Measurements from ENCODE around the gene NUFIP2.
A peak's percentile ranks its signal among the peaks of the same experiment; 100 is the strongest.
"Not testable (repeated sequence)": the region's sequence is repeated elsewhere in the genome, so short reads cannot be mapped to it uniquely, and the experiment has no call there.

The NUFIP2 gene

DNA sequence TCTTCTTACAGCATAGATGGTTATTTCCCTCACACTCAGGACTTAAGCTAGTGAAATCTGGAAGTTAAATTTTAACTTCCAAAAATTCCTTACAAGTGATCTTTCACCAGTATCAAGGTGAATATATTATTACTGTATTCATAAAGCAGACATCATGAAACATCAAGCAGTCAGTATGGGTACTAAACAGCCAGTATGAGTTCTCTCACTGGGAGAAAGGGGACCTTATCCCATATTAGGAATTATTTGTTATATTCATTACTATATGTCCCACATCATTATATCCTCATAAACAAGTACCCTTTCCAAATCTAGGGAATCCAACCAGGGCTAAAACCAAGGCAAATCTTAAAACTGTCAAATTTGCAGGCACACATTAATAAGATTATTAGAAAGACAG is 15.3 kb downstream of the NUFIP2 start:
- DNase-seq, result no peak

DNA sequence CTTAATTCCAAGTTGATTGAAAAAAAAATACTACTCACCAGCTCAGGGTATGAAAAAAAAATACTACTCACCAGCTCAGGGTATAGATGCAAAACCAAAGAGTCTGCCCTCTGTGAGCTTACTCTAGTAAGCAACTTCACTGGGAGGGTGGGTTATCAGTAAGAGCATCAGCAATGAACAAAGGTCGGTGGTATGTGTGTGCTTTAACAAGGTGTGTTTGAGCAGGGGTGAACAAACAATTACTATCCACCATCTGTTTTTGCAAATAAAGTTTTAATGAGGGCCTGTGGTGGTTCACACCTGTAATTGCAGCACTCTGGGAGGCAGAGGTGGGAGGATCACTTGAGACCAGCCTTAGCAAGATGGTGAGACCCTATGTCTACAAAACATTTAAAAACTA is 20.0 kb downstream of the NUFIP2 start:
- no peak for DNase-seq

GRCh38 chr17:29271980-29272379 is 22.0 kb downstream of the NUFIP2 start:
- DNase-seq, result not testable (repeated sequence)

- DNase-seq, result no peak
Observed at GRCh38 chr17:29263916-29264315, 30.0 kb downstream of the NUFIP2 start.

GRCh38 chr17:29257756-29258155 is 36.2 kb downstream of the NUFIP2 start:
- peak; percentile 36 for DNase-seq

DNA sequence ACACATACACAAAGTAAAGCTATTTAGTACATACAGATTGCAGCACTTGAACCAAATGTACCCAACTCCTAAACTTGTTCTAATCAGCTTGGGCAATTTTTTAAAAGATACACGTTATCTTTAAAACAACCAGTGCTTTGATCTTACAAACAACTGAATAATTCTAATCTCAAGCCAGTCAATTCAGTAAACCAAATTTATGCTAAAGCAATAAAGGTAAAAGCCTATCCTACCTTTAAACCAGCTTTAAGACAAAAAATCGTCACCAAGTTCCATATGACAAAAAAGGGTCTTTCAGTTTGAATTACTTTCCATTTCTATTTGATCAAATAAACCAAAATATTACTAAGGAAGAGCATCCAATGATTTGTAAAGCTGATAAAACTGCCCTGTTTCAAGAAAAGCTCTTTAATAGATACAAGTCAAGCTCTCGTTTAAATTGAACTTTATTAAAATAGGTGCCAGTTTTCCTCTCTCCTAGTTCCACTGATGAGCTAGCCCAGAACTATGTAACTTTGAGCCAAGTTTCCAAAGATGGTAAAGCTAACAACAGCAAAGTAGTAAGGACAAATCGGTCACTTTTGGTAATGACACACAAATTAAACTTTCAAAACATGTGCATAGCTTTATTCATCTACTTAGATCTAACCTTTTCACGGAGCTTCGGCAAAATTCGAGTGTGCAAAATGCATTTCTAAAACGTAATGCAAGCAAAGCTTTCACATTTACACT is 37.0 kb downstream of the NUFIP2 start:
- DNase-seq, result no peak

GRCh38 chr17:29255926-29256522 is 37.9 kb downstream of the NUFIP2 start:
- DNase-seq, result no peak

DNA sequence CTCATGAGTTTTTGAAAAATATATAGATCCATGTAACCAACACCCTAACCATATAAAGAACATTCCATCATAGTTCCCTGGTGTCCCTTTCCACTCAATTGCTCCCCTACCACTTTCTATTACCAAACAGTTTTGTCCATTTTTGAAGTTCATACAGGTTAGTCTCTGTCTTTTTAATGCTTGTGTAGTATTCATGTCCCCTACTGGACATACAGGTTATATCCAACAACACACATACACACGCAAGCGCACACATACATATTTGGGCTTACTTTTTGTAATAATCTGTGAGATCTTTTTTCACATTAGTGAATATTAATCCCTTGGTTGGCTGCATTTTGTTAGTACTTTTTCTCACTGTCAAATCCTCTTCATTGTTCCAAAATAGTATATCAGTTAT is 40.9 kb downstream of the NUFIP2 start:
- DNase-seq, result no peak

DNA sequence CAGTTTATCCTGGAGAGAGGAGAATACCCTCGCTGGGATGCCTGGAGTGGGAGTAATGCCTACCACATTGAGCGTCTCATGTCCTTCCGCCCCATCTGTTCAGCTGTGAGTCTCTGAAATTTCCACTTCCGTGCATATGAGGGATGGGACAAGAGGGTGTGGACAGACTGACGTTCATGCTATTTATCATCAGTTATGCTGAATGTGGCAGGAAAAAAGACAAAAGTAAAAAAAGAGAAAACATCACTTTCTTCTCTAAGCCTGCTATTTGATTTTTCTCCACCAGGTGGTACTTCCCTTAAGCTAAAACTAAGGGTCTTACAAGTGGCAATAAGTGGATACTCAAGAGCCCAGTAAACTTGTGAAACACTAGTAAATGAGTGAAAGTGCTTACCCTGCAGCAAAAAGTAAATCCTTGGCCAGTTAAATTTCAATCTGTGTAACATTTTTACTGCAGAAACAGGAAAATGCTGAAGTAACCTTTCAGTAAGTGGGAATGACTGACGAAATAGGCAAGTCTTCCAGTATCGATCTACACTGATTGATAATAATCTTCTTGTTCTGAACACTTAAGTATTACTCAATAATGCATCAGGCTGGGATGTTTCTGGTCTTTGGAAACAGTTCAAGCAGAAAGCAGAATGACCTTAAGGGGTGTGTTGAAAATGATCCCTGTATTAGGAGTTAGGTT is 41.7 kb downstream of the NUFIP2 start:
- DNase-seq, result peak; percentile 69

DNA sequence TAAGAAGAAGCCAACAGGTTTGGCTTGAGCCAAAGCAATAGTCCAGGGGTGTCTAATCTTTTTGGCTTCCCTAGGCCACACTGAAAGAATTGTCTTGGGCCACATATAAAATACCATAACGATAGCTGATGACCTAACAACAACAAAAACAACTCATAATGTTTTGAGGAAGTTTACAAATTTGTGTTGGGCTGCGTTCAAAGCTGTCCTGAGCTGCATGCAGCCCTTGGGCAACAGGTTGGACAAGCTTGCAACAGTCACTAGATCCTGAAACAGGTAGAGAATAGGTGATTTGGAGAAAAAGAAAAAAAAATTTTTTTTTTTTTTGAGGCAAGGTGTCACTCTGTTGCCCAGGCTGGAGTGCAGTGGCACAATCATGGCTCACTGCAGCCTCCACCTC is 42.8 kb downstream of the NUFIP2 start:
- DNase-seq, result no peak

DNA sequence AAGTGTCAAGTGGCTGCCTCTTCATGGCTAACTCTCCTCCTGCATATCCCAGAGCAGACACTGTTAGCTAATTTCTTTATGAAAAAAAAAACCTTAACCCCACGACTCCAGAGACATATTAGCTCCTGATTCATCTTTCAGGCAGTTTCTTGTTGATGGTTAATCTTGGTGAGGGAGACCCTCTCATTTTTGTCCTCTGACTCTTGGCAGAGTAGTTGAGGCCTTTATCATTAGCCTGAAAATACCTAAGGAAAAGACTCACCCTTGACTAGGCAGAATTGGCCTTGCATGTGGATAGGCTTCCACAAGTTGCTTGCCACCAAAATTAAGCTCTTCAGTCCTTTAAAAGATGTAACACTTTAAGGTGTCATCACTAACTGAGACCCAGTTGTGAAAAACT is 43.3 kb downstream of the NUFIP2 start:
- DNase-seq, result no peak

- no peak for DNase-seq
Observed at GRCh38 chr17:29248845-29249244, 45.1 kb downstream of the NUFIP2 start.

- no peak for DNase-seq
Observed at GRCh38 chr17:29247219-29247618, 46.7 kb downstream of the NUFIP2 start.

- no peak for DNase-seq
Observed at GRCh38 chr17:29246628-29247027, 47.3 kb downstream of the NUFIP2 start, which contains the start of gene CRYBA1. Gene CRYBA1 (plus strand): TSS chr17:29246859. CDS start chr17:29246864, 5 bp downstream.

DNA sequence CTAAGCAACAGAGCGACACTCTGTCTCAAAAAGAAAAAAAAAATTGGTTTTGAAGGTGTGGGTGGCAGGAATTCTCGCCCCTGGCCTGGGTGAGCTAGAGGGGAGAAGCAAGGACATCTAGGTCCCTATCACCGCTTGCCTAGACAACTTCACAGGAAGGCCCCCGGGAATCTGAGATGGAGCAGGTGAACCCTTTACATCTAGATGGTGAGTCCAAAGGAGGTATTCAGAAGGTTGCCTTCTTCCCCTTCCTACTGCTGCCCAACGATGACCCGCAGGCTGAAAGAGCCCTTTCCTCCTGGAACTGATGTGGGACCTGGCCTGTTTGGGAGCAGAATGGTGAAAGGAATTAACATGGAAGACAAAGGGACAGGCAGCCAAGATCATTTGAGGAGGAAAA is 48.5 kb downstream of the NUFIP2 start:
- DNase-seq, result no peak

DNA sequence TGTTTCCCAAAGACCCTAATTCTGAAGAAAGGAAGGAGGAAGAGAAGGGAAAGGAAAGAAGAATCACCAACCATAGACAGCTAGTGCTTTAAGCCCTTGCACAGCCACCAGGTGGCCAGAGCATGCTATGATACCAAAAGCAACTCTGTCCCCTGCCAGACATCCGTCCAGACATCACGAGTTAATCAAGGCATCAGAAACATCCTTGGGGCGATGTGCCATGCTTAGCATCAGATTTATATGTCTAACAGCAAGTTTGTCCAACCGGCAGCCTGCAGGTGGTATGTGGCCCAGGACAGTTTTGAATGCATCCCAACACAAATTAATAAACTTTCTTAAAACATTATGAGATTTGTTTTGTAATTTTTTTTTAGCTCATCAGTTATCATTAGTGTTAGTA is 50.2 kb downstream of the NUFIP2 start:
- DNase-seq, result peak; percentile 59

DNA sequence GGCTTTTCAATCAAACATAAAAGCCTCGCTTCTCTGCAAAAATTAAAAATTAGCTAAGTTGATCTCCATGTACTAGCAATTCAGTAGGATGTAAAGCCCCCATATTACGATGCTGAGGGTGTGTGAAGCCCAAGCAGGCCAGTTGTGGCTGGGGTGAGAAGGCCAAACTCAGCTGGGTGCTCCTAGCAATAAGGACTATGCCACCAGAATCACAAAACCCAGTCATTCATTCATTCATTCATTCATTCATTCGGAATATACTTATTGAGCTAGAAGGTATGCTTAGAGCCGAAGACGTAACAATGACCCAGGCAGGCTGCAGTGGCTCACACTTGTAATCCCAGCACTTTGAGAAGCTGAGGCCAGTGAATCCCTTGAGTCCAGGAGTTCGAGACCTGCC is 51.2 kb downstream of the NUFIP2 start:
- DNase-seq, result no peak

DNA sequence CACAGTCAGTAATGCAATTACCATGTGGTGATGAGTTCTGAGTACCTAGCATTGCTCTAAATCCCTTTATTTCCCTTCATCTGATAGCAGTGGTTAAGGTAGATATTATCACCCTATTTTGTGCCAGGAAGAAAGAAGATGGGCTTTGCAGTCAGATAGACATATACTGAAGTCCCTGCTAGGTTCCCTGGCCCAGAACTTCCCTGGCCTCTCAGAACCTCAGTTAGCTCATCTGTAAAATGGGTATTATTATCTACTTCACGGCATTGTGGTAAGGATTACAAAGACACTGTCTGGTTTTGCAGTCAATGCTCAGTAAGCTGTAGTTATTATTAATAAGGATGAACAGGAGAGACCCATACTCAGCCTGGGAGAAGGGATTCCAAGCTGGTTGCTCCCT is 51.9 kb downstream of the NUFIP2 start:
- no peak for DNase-seq

- peak; percentile 63 for DNase-seq
Observed at GRCh38 chr17:29240968-29241963, 52.7 kb downstream of the NUFIP2 start.

DNA sequence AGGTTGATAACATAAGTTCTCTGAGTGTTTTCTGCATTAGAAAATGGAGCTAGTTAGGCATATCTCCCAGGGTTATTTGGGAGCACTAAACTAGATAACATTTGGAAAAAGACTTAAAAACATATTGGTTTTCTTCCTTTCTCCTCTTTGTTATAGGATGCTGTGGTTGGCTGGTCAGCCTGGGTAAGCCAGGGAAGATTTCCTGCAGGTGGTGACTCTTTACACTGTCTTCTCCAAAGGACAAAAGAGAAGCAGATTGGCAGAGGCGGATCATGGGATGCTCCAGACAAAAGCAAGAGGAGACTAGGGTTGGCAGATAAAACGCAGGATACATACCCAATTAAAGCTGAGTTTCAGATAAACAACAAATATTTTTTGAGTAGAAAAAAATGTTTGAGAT is 53.5 kb downstream of the NUFIP2 start:
- no peak for DNase-seq

- DNase-seq, result no peak
Observed at GRCh38 chr17:29238133-29238850, 55.7 kb downstream of the NUFIP2 start.

GRCh38 chr17:29237476-29238132 is 56.3 kb downstream of the NUFIP2 start:
- peak; percentile 84 for DNase-seq
